ENCODE results near the gene CHRM3. TPM values are rescaled to one million over a fixed set of nuclear protein-coding genes. Genes with fewer than 3 reads are reported as not detected.

Gene CHRM3
- total RNA-seq, 2 experiments from 2014 or later: 0.20 to 0.58 TPM

GRCh38 chr1:239426821-239427475, 40.6 kb downstream of the CHRM3 start:
- no peaks in the 10 kb centered on the region for H3K36me3 Mint-ChIP-seq
- H3K27me3 Mint-ChIP-seq: no peaks in the 10 kb centered on the region
- no peaks in the 10 kb centered on the region for H3K4me1 Mint-ChIP-seq
- H3K27ac Mint-ChIP-seq: no peak overlapping the region
- no peak for ATAC-seq (ENCODE audit: low read depth)
- H3K9me3 Mint-ChIP-seq: no peaks in the 10 kb centered on the region
- DNase-seq: no peak
- POLR2A ChIA-PET: no interaction called here
- H3K4me3 Mint-ChIP-seq: no peak overlapping the region

- Mint-ChIP-seq H3K4me1 (no peaks in the 10 kb centered on the region), H3K27ac (no peak overlapping the region), H3K9me3 (no peaks in the 10 kb centered on the region), H3K27me3 (no peaks in the 10 kb centered on the region), H3K36me3 (no peaks in the 10 kb centered on the region), H3K4me3 (no peak overlapping the region)
- no peak for ATAC-seq (ENCODE audit: low read depth)
- no peak for DNase-seq
- POLR2A ChIA-PET: no interaction called here
Measured at GRCh38 chr1:239427712-239428111, 41.3 kb downstream of the CHRM3 start.

GRCh38 chr1:239428120-239428710, 41.8 kb downstream of the CHRM3 start:
- POLR2A ChIA-PET: no interaction called here
- no peak for ATAC-seq (ENCODE audit: low read depth)

GRCh38 chr1:239429163-239429562, 42.8 kb downstream of the CHRM3 start:
- Mint-ChIP-seq H3K27me3 (no peaks in the 10 kb centered on the region), H3K36me3 (no peaks in the 10 kb centered on the region), H3K4me1 (no peaks in the 10 kb centered on the region), H3K4me3 (no peak overlapping the region), H3K27ac (no peak overlapping the region), H3K9me3 (no peaks in the 10 kb centered on the region)
- ATAC-seq (ENCODE audit: low read depth) (no peak), DNase-seq (no peak)
- POLR2A ChIA-PET: no interaction called here

More at GRCh38 chr1:239428120-239428710, 41.8 kb downstream of the CHRM3 start:
- Mint-ChIP-seq H3K36me3 (no peaks in the 10 kb centered on the region), H3K4me3 (no peak overlapping the region), H3K27me3 (no peaks in the 10 kb centered on the region), H3K9me3 (no peaks in the 10 kb centered on the region), H3K27ac (no peak overlapping the region), H3K4me1 (no peaks in the 10 kb centered on the region)
- no peak for DNase-seq

GRCh38 chr1:239432255-239432654, 45.9 kb downstream of the CHRM3 start:
- no peak for ATAC-seq (ENCODE audit: low read depth)
- H3K9me3 Mint-ChIP-seq: no peaks in the 10 kb centered on the region

GRCh38 chr1:239434181-239434580, 47.8 kb downstream of the CHRM3 start:
- no peak overlapping the region for H3K27ac Mint-ChIP-seq
- no peak overlapping the region for H3K4me3 Mint-ChIP-seq
- ATAC-seq (ENCODE audit: low read depth): no peak
- H3K36me3 Mint-ChIP-seq: no peaks in the 10 kb centered on the region
- no peaks in the 10 kb centered on the region for H3K4me1 Mint-ChIP-seq
- H3K9me3 Mint-ChIP-seq: no peaks in the 10 kb centered on the region
- H3K27me3 Mint-ChIP-seq: no peaks in the 10 kb centered on the region
- DNase-seq: no peak
- POLR2A ChIA-PET: no interaction called here

More at GRCh38 chr1:239432255-239432654, 45.9 kb downstream of the CHRM3 start:
- H3K36me3 Mint-ChIP-seq: no peaks in the 10 kb centered on the region
- no peak for DNase-seq
- no peaks in the 10 kb centered on the region for H3K27me3 Mint-ChIP-seq
- no peak overlapping the region for H3K27ac Mint-ChIP-seq
- POLR2A ChIA-PET: no interaction called here
- no peaks in the 10 kb centered on the region for H3K4me1 Mint-ChIP-seq
- no peak overlapping the region for H3K4me3 Mint-ChIP-seq

Measured in activated naive CD8-positive, alpha-beta T cell treated with anti-CD3 and anti-CD28 coated beads, Interleukin-2, amount 10 ng/mL, durations not matched to agents 7 days and 5 days (primary cell).